ENCODE measurements around the gene PLAC1.

The PLAC1 gene

DNA sequence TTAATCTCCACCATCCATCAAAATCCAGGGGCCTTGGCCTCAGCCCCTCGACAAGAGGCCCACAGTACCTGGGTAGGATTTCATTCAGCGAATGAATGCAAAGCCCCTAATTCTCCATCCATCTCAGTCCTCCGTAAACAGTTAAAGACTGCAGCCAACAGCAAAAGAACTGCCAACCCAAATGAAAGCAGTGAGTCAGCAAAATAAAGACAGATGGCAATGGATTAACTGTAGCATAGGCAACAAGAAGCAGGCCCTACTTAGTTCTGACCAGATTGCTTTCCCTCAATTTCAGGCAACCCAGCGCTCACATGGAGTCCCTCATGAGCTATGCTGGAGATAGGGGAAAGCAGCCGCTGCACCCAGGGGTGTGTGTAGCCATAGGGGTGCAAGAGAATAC lies 21.4 kb downstream of the PLAC1 start:
- Histone ChIP-seq H3K36me3 (no peaks in the 10 kb centered on the region), H3K27ac (no peak overlapping the region), H3K27me3 (no peaks in the 10 kb centered on the region), H3K4me1 (peaks cover 0 to 2% (median 0%) of the 10 kb centered on the region in 4 donors), H3K9me3 (no peaks in the 10 kb centered on the region), H3K4me3 (no peak overlapping the region)
- intact Hi-C loops (cut with DNase I; ENCODE audit: low total_unique reads) = no loop called here
- no peak for DNase-seq
- TF ChIP-seq, protein P1, sequence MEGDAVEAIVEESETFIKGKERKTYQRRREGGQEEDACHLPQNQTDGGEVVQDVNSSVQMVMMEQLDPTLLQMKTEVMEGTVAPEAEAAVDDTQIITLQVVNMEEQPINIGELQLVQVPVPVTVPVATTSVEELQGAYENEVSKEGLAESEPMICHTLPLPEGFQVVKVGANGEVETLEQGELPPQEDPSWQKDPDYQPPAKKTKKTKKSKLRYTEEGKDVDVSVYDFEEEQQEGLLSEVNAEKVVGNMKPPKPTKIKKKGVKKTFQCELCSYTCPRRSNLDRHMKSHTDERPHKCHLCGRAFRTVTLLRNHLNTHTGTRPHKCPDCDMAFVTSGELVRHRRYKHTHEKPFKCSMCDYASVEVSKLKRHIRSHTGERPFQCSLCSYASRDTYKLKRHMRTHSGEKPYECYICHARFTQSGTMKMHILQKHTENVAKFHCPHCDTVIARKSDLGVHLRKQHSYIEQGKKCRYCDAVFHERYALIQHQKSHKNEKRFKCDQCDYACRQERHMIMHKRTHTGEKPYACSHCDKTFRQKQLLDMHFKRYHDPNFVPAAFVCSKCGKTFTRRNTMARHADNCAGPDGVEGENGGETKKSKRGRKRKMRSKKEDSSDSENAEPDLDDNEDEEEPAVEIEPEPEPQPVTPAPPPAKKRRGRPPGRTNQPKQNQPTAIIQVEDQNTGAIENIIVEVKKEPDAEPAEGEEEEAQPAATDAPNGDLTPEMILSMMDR (IDR thresholded peaks at IDR 0.05) = no peak

DNA sequence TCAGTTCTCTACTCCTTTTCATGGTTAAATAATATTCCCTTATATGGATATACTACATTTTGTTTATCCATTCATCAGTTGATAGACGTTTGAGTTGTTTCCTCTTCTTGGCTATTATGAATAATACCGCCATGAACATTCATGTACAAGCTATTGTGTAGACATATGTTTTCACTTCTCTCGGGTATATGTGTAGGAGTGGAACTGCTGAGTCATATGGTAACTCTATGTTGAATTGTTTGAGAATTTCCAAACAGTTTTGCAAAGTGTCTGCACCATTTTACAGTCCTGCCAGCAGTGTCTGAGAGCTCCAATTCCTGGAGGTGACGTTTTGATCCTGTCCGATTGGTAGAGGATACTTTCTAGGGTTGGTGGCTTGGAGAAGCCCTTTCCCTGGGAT lies 23.6 kb downstream of the PLAC1 start:
- Histone ChIP-seq H3K36me3 (no peaks in the 10 kb centered on the region), H3K27ac (no peak overlapping the region), H3K4me3 (no peak overlapping the region), H3K27me3 (no peaks in the 10 kb centered on the region), H3K9me3 (no peaks in the 10 kb centered on the region), H3K4me1 (peaks cover 0 to 9% (median 0%) of the 10 kb centered on the region in 4 donors)
- TF ChIP-seq, protein P1 (IDR thresholded peaks at IDR 0.05) = no peak
- intact Hi-C loops (cut with DNase I; ENCODE audit: low total_unique reads) = no loop called here
- no peak for DNase-seq

DNA sequence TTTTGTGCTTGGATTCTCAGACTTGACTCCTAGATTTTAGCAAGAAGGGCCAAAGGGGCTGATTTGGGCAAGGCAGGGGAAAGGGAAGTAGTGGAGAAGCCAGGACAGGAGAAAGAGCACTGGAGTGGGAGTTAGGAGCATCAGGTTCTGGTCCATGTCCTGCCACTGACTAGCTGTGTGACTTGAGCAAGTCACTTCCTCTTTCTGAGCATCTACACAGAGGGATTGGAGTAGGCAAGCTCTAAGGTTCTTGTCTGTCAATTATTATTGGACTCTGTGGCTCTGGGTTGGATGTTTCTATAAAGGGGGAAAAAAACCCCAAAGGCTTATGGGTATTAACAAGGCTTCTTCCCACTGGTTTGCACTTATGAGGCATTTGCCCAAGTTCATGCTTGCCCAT lies 24.4 kb downstream of the PLAC1 start:
- TF ChIP-seq, protein P1 (IDR thresholded peaks at IDR 0.05) = no peak
- Histone ChIP-seq H3K4me3 (no peak overlapping the region), H3K9me3 (no peaks in the 10 kb centered on the region), H3K27me3 (no peaks in the 10 kb centered on the region), H3K4me1 (peaks cover 0 to 9% (median 0%) of the 10 kb centered on the region in 4 donors), H3K27ac (no peak overlapping the region), H3K36me3 (no peaks in the 10 kb centered on the region)
- DNase-seq = no peak
- intact Hi-C loops (cut with DNase I; ENCODE audit: low total_unique reads) = no loop called here

DNA sequence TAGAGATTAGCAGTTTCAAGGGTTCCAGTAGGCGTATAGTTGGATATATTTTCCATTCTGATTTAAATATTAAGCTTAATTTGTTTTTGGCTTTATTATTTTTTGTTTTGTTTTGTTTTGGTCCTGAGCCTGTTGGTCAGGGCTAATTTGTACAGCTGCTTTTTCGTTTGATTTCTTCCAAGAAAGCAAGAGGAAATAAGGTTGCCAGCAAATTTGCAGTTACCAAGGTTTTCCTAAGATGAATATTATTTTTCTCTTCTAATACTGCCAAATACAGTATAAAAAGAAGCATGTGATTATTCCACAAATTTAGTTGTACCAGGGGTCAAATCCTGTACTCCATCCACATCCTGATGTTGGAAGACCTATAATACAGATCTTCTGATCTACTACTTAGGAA lies 24.9 kb downstream of the PLAC1 start:
- H3K4me1 ChIP-seq = peaks cover 0 to 9% (median 0%) of the 10 kb centered on the region in 4 donors
- H3K9me3 ChIP-seq = no peaks in the 10 kb centered on the region
- H3K36me3 ChIP-seq = no peaks in the 10 kb centered on the region
- no peaks in the 10 kb centered on the region for H3K27me3 ChIP-seq
- no peak for DNase-seq
- intact Hi-C loops (cut with DNase I; ENCODE audit: low total_unique reads) = no loop called here
- no peak overlapping the region for H3K4me3 ChIP-seq
- H3K27ac ChIP-seq = no peak overlapping the region
- TF ChIP-seq, protein P1 (IDR thresholded peaks at IDR 0.05) = no peak

DNA sequence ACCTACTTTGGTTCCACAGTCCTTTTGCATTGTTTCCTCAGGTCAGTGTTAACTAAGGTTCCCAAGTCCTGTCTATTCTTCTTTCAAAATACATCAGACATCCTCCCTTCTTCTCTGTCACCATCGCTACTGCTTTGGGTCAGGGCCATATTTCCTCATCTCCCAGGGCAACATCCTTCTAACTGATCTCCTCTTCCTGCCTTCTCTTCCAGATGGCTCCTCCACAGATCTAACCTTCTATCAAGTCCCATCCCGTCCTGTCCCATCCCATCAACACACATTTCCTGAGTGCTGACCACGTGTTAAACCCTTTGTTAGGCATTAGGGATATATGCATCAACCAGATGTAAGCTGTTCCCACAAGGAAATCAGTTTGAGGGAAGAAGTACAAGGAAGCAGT lies 25.9 kb downstream of the PLAC1 start:
- no peaks in the 10 kb centered on the region for H3K36me3 ChIP-seq
- TF ChIP-seq, protein P1 (IDR thresholded peaks at IDR 0.05) = no peak
- H3K27me3 ChIP-seq = no peaks in the 10 kb centered on the region
- no peak overlapping the region for H3K27ac ChIP-seq
- H3K9me3 ChIP-seq = no peaks in the 10 kb centered on the region
- DNase-seq = no peak
- no peak overlapping the region for H3K4me3 ChIP-seq
- peaks cover 0 to 9% (median 0%) of the 10 kb centered on the region in 4 donors for H3K4me1 ChIP-seq
- intact Hi-C loops (cut with DNase I; ENCODE audit: low total_unique reads) = no loop called here

All from tibial artery (tissue), 4 donors.